Measurements from ENCODE around the gene PCNA.
A peak's percentile ranks its signal among the peaks of the same experiment; 100 is the strongest.
"Not testable (repeated sequence)": the region's sequence is repeated elsewhere in the genome, so short reads cannot be mapped to it uniquely, and the experiment has no call there.

Gene PCNA

DNA sequence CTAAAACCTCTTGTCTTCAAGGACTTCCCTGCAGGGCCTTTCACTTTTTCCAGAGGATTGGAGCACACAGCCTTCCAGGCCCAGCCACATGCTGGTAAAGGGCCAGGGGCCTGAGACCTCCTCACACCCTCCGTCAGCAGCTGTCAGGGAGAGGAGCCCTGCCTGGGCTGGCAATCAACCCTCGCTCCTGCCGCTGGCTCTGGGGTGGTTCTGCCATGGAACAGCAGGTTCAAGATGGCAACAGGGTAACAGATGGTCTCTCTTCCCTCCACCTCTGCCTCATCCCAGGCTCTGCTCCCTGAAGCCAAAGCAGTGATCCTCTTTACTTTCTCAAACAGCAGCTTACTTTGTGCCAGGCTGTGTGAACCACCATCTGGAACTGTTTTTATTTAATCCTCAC, 23.8 kb downstream of the PCNA start:
- no peak for DNase-seq

DNA sequence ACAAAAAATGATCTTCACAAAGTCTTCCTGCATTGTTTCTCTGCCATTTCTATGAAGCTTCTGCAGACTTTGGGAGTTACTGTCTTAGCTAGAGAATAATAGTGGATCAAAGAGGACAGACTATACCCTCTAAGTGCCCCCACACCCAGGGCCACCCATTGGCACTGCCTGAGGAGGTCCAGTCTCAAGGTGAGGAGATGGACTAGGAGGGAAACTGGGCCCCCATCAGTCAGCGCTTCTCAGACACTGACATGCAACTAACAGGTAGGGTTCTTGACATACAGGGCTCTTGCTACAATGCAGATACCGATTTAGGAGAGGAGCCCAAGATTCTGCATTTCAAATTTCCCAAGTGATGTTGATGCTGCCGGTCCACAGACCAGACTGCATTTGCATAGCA, 24.3 kb downstream of the PCNA start:
- DNase-seq, result no peak

DNA sequence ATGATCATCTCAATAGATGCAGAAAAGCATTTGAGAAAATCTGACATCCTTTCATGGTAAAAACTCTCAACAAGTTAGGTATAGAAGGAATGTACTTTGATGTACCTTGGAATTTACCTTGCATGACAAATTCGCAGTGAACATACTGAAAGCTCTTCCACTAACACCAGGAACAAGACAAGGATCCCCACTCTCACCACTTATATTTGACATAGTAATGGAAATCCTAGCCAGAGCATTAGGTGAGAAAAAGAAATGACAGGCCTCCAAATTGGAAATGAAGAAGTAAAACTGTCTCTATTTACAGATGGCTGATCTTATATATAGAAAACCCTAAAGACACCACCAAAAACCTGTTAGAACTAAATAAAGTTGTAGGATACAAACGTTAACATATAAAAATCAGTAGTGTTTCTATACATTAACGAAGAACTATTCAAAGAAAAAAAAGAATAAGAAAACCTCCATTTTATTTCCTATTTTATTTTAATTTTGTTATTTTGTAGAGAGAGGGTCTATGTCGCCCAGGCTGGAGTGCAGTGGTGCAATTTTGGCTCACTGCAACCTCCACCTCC, 26.9 kb downstream of the PCNA start:
- no peak for DNase-seq

DNA sequence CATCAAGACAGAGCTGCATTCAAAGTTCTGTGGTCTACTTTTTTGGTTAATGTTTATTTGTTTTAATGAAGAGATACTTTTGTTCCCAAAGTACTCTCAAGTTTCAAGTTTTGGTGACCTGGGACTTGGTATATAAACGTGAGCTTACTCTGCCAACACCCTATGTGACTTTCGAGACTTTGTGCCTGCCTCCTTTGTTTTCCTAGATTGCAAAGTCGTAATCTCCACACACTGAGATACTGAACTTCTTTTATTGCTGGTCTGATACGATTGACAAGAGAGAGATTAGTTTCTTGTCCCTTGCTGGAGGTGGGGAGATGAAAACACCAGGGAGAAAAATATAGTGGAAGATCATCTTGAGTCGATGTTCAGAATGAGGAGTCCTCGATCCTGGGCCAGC, 27.9 kb downstream of the PCNA start:
- no peak for DNase-seq

DNA sequence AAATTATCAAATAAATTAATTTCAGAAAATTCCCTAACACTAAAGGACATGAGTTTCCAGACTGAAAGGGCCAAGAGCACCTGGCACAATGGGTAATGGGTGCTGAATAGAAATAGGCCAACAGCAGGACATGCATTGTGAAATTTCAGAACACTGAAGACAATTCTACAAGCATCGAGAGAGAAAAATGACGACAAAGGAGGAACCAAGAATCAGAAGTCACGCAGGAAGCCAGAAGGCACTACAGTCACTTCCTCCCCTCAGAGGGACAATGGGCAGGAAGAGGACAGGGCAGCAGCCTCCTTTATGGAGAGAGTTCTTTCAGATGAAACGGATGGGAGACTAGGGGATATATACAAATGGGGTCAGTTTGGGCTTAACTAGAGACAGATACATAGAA, 29.6 kb downstream of the PCNA start:
- no peak for DNase-seq

DNA sequence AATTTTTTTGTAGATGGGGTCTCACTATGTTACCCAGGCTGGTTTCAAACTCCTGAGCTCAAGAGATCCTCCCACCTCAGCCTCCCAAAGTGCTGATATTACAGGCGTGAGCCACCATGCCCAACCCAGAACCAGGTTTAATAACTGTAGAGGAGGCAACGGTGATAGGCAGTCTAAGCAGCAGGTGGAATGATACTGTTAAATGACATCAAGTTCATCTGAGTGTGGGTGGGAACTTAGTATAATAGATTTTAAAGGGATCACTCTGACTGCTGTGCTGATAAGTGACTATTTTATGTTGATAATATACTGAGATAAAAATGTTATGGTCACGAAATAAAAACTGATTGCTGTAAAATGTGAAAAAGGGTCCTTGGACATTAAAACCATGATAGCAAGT, 31.1 kb downstream of the PCNA start:
- no peak for DNase-seq

DNA sequence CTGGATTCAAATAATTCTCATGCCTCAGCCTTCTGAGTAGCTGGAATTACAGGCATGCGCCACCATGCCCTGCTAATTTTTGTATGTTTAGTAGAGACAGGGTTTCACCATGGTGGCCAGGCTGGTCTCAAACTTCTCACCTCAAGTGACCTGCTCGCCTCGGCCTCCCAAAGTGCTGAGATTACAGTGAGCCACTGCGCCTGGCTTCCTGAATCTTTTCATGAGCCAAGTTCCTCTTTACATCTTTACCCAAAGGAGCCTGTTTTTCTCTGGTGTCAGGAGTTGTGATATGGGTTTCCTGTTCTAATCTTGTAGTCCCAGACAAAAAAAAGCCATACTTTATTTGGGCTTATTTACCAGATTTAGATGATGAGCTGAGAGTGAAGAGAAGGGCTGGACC, 34.4 kb downstream of the PCNA start:
- no peak for DNase-seq

DNA sequence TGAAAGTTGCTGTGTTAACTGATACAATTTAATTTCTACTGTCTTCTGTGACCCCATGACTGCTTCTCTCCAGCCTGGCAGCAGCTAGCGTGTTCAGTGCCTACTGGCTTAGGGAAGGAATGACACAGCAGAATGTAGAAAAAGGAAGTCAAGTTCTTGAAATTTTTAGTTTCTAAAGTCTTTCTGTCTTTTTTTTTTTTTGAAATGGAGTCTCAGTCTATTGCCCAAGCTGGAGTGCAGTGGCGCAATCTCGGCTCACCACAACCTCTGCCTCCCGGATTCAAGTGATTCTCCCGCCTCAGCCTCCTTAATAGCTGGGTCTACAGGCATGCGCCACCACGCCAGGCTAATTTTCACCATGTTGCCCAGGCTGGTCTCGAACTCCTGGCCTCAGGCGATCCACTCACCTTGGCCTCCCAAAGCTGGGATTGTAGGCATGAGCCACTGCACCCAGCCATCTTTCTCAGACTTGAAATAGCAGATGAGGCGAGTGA, 39.3 kb downstream of the PCNA start:
- DNase-seq, result no peak

DNA sequence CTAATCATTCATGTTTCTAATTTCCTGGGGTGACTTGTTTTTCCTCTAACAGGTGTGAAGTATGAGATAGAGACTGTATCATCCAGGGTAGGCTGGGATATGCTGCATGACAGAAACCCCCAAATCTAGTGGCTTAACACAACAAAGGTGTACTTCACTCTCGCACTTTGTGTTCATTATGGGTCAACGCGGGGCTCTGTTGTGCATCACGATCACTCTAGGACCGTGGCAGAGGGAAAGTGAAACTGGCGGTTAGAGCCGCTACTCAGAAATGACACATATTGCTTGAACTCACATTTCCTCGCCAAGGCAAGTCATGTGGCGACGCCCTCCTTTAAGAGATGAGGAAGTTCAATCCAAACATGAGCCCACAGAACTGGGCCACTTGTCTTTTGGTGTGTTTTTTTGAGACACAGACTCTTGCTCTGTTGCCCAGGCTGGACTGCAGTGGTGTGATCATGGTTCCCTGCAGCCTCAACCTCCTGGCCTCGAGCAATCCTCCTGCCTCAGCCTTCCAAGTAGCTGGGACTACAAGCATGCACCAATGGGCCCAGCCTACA, 41.3 kb downstream of the PCNA start:
- DNase-seq, result no peak

DNA sequence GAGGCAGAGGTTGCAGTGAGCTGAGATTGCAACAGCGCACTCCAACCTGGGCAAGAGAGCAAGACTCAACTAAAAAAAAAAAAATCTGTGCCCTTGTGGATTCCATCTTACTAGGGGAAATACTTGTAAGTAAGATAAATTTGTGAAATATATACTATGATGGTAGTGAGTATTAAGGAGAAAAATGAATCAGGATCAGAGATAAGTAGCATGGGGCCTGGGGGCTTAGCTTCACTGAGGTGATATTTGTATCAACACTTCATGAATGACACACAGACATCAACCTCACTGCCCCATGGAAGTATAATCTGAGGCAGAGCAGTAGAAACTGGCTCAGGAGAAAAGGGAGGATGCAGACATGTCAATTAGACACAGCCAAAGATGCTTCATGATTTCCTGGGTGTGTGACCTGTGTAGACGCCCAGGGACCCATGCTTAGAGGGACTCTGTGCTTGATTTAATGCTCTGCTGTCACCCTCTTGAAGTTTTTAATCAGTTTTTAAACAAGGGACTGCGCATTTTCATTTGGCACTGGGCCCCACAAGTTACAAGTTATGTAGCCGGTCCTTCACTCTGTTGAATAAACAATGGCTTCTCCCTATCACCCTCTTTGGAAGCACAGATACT, 41.9 kb downstream of the PCNA start:
- no peak for DNase-seq

DNA sequence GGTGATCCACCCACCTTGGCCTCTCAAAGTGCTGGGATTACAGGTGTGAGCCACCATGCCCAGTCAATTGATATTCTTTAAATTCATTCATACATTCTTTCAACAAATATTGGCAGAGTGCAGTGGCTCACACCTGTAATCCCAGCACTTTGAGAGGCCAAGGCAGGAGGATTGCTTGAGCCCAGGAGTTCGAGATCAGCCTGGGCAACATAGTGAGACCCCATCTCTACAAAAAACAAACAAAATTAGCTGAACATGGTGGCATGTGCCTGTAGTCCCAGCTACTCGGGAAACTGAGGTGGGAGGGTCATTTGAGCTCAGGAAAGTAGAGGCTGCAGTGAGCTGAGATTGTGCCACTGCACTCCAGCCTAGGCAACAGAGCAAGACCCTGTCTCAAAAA, 42.8 kb downstream of the PCNA start:
- not testable (repeated sequence) for DNase-seq

DNA sequence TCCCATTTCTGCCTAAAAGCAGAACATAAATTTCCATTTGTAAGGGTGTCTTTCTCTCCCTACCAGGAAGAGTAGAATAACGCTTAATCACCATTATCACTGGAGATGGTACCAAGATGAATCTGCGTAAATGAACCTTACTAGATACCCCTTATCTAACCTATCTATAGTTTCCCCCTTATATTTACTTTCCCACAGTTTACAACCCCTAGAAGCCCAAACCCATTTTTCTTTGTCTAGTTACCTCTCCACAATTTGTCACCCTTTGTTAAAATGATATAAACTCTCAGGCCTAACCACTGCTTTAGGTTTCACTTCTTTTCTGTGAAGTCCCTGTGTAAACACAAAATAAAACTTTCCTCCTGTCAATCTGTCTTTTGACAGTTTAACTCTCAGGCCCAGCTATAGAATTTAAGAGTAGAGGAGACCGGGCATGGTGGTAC, 45.5 kb downstream of the PCNA start:
- DNase-seq, result no peak

DNA sequence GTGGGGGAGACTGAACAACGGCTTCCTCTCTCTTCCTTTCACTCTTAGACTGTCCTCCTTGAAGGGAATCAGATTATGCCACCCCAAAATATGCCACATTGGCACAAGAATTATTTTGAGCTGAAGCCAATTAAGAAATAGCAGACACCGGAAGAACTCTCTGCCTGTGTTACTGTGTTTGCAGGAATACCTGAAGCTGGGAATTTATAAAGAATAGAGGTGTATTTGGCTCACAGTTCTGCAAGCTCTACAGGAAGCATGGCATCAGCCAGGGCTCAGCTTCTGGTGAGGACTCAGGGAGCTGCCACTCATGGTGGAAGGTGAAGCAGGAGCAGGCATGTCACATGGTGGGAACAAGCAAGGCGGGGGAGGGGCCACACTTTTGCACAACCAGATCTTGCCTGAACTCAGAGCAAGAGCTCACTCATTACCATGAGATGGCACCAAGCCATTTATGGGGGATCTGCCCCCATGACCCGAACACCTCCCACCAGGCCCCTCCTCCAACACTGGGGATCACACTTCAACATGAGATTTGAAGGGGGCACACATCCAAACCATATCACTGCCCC, 46.0 kb downstream of the PCNA start:
- no peak for DNase-seq

DNA sequence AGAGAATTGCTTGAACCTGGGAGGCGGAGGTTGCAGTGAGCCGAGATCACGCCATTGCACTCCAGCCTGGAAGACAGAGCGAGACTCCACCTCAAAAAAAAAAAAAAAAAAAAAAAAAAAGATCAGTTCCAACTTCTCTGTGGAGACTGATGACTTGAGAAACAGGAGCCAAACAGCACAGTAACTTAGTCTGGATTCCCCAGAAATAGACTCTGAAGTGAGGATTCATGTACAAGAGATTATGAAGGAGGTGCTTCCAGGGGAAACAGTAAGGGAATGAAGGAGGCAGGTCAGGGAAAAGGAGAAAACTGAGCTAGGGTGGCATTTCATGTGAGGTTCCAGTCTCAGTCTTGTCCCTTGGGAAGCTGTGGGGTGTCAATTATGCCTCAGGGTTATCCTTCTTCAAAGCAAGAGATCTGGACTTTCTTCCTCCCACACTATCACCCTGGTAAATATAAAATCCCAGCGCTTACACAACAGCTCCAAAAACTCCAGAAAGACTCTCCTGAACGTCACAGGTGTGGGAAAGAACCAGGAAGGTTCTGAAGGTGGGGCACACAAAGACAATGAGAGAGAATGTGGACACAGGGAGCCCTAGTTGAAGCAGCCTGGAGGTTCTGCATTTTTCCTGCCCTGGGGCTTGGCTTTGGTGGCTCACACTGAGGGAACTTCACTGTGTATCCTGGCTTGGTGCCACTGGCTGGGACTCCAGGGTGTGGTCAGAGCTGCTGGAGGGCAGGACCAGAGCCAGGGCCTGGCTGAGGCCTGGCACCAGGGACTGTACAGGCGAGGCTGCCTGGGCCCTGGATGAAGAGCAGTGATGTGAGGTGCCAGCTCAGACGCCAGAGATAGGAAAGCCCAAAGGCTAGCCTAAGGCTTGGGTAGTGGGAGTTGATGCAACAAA, 46.8 kb downstream of the PCNA start:
- peak; percentile 22 for DNase-seq

DNA sequence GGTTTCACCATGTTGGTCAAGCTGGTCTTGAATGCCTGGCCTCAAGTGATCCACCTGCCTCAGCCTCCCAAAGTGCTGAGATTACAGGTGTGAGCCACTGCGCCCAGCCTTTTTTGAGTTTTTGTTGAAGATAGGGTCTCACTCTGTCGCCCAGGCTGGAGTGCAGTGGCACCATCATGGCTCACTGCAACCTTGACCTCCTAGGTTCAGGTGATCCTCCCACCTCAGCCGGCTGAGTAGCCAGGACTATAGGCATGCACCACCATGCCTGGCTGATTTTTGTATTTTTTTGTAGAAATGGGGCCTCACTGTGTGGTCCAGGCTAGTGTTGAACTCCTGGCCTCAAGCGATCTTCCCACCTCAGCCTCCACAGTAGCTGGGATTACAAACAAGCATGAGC, 47.8 kb downstream of the PCNA start:
- not testable (repeated sequence) for DNase-seq

DNA sequence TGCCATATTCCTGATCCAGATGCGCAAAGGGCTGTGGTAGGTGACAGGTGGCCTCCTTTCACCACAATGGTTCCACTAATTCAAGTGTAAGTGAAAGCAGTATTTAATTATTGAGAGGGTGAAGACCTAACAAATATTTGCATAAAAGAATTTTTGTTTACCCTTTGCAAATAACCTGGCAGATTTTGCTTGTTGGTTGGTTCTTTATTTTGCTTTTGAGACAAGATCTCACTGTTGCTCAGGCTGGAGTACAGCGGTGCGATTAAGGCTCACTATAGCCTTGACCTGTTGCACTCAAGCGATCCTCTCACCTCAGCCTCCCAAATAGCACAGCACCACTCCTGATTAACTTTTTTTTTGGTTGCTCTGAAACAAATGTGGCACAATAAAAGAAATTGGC, 49.2 kb downstream of the PCNA start:
- no peak for DNase-seq

DNA sequence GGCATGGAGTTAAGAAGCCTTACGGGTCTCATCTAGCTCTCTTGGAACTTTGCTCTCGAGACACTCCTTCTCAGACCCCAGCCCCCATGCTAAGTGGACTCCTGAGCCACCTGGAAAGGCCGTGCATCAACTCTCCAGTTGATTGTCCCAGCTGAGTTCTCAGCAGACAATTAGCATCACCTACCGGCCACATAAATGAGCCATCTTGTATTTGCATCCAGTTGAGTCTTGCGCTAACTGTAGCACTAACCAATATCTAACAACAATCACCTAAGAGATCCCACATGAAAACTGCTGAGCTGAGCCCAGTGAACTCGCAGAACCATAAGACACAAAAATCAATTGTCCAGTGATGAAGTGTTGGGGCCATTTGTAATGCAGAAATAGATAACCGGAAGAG, 49.7 kb downstream of the PCNA start:
- DNase-seq, result no peak

DNA sequence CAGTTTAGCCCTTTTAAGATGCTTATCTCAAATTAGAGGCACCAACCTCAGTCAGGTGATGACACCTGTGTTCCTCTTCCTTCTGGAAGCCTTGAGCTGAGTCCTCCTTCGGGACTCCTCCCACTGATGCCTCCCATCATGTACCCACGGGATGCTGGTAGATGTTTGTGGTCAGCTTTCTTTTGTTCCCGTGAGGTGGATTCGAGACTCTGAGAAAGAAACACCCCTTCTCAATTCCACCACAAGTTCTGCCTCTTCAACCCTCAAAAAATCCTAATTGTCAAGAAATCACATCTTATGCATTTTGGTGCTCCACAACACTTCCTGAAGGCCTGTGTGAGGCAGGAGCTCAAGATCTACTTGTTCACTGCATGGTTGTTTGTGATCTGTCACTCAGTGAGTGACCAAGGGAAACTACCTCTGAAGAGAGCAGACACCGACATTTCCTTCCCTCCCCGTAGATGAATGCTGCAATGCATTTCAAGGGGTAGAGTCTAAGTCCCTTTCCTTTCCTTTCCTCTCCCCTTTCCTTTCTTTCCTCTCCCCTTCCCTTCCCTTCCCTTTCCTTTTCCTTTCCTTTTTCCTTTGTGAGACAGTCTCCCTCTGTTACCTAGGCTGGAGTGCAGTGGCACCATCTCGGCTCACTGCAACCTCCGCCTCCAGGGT, 50.5 kb downstream of the PCNA start:
- no peak for DNase-seq

DNA sequence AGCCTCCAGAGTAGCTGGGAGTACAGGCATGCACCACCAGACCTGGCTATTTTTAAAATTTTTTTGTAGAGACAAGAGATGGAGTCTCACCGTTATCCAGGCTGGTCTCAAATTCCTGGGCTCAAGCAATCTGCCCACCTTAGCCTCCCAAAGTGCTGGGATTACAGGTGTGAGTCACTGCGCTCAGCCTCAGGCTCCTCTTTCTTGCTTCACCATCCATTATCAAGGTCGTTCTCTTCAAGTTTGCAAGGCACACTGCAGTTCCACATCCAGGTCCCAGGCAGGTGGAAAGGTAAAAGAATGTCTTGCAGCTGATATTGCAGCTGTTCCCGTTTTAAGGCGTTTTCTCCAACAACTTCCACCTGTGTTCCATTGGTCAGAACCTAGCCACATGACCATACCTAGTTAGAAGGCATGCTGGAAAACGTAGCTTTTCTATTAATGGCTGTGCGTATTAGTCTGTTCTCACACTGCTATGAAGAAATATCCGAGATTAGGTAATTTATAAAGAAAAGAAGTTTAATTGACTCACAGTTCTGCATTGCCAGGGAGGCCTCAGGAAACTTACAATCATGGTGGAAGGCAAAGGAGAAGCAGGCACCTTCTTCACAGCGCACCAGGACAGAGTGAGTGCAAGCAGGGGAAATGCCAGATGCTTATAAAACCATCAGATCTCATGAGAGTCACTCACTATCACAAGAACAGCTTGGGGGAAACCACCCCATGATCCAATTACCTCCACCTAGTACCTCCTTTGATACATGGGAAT, 51.7 kb downstream of the PCNA start:
- DNase-seq, result no peak

DNA sequence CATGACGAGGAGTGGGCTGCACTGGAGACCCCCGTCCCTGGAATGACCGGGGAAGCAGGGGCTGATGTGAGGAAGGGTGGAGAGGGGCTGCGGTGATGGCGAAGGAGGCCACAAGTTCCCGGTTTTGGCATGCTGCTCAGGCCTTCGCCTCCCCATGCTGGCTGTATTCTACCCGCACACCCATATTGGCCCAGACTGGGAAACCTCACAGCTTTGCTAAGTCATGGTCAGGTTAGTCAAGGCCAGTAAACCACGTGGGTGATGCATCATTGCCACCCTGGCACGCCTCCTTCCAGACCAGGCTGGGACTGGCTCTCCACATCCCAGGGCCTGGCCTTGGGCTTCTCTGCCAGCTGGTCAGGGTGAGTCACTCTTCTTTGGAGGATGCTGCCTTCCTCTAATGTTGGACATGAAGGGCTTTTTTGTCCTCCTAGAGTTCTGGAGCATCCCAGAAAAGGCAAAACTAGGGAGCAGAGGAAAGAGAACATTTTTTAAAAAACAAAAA, 53.8 kb downstream of the PCNA start:
- peak; percentile 81 for DNase-seq

DNA sequence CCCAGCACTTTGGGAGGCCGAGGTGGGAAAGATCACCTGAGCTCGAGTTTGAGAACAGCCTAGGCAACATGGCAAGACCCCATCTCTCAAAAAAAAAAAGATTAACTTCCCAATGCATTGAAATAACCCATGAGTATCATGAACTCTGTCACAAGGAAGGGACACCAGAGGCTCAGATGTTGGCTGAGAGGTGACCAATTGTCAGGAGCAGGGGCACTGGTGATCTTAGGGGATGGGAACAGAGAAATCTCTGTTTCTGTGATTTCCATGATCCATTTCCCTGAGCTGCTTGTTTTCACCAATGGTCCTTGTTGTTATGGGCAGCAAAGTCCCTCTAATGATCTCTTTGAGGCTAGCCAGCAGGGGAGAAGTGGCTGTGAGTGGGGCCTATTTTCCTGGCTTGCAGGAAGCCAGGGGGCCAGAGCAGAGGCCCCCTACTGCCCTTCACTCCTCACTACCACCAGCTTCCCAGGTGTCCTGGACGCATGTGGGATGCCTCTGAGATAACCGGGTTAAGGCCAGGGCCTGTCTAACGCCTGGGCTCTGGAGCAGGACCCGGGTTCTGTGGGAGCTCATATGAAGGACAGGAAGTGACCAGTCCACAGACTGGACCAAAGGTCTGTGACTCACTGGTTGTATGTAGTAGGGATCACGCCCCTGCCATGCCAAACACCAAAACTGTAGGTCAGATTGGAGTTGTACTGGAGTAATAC, 54.4 kb downstream of the PCNA start:
- no peak for DNase-seq

Data from fibroblast of skin of abdomen (primary cell).